Panc1 (cell line): ENCODE data around the gene SOX5.

Source experiments
- POLR2AphosphoS5 ChIP-seq: IDR thresholded peaks from 2 replicates; pipeline ENCODE4 v1.6.1; 2012; ENCODE audit warnings: mild to moderate bottlenecking, low read depth, low read length, moderate library complexity
- SIN3A ChIP-seq: IDR thresholded peaks from 2 replicates; pipeline ENCODE4 v1.6.1; 2012; ENCODE audit warnings: low read depth, mild to moderate bottlenecking, low read length, moderate library complexity, borderline replicate concordance; ENCODE audit not compliant: insufficient read depth
- TF ChIP-seq, protein P1 (sequence below): fragments of 450-650 bp; IDR thresholded peaks from 2 replicates; pipeline ENCODE4 v1.5.1; 2017; ENCODE audit warnings: mild to moderate bottlenecking
- TF ChIP-seq, protein P2 (sequence below), 2 experiments: IDR thresholded peaks; 2 replicates each; pipeline ENCODE4 v1.6.1; 2011 to 2012; ENCODE audit warnings: low read depth in 2 of 2, control low read depth in 1 of 2, low read length in 1 of 2, mild to moderate bottlenecking in 1 of 2, moderate library complexity in 1 of 2; ENCODE audit not compliant: insufficient read depth in 1 of 2

DNA sequence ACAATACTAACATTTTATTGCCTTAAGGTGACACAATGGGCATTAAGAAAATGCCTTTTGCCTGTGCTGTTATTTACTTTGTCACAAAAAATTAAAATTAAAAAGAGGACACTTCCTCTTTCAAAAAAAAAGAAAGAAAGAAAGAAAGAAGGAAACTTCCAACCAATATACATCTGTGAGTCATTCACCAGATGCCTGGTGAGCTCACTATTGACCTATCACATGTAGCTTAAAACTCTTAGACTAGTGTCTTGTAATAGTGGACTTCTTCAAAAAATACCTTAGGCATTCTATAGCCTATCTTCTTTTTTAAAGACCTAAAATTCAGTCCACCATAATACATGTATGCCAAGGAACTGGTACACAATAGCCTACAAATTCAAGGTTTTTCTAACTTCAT, 4.9 kb upstream of the SOX5 start:
- TF ChIP-seq, protein P1, sequence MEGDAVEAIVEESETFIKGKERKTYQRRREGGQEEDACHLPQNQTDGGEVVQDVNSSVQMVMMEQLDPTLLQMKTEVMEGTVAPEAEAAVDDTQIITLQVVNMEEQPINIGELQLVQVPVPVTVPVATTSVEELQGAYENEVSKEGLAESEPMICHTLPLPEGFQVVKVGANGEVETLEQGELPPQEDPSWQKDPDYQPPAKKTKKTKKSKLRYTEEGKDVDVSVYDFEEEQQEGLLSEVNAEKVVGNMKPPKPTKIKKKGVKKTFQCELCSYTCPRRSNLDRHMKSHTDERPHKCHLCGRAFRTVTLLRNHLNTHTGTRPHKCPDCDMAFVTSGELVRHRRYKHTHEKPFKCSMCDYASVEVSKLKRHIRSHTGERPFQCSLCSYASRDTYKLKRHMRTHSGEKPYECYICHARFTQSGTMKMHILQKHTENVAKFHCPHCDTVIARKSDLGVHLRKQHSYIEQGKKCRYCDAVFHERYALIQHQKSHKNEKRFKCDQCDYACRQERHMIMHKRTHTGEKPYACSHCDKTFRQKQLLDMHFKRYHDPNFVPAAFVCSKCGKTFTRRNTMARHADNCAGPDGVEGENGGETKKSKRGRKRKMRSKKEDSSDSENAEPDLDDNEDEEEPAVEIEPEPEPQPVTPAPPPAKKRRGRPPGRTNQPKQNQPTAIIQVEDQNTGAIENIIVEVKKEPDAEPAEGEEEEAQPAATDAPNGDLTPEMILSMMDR: no peak
- TF ChIP-seq POLR2AphosphoS5 (no peak), SIN3A (no peak)
- TF ChIP-seq, protein P2, sequence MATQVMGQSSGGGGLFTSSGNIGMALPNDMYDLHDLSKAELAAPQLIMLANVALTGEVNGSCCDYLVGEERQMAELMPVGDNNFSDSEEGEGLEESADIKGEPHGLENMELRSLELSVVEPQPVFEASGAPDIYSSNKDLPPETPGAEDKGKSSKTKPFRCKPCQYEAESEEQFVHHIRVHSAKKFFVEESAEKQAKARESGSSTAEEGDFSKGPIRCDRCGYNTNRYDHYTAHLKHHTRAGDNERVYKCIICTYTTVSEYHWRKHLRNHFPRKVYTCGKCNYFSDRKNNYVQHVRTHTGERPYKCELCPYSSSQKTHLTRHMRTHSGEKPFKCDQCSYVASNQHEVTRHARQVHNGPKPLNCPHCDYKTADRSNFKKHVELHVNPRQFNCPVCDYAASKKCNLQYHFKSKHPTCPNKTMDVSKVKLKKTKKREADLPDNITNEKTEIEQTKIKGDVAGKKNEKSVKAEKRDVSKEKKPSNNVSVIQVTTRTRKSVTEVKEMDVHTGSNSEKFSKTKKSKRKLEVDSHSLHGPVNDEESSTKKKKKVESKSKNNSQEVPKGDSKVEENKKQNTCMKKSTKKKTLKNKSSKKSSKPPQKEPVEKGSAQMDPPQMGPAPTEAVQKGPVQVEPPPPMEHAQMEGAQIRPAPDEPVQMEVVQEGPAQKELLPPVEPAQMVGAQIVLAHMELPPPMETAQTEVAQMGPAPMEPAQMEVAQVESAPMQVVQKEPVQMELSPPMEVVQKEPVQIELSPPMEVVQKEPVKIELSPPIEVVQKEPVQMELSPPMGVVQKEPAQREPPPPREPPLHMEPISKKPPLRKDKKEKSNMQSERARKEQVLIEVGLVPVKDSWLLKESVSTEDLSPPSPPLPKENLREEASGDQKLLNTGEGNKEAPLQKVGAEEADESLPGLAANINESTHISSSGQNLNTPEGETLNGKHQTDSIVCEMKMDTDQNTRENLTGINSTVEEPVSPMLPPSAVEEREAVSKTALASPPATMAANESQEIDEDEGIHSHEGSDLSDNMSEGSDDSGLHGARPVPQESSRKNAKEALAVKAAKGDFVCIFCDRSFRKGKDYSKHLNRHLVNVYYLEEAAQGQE (IDR thresholded peaks at IDR 0.05; ENCODE audit: insufficient read depth in 1 of 2, low read depth in 2 of 2, low read length in 1 of 2): no peak
